HG03196 (cell line): Measurements from ENCODE around the gene TMEM82.

Source experiments
- ATAC-seq: cut with Tn5 transposase; IDR thresholded peaks from one replicate; pipeline ENCODE4 v1.9.1; 2021; ENCODE audit not compliant: unreplicated experiment

TMEM82 gene

DNA sequence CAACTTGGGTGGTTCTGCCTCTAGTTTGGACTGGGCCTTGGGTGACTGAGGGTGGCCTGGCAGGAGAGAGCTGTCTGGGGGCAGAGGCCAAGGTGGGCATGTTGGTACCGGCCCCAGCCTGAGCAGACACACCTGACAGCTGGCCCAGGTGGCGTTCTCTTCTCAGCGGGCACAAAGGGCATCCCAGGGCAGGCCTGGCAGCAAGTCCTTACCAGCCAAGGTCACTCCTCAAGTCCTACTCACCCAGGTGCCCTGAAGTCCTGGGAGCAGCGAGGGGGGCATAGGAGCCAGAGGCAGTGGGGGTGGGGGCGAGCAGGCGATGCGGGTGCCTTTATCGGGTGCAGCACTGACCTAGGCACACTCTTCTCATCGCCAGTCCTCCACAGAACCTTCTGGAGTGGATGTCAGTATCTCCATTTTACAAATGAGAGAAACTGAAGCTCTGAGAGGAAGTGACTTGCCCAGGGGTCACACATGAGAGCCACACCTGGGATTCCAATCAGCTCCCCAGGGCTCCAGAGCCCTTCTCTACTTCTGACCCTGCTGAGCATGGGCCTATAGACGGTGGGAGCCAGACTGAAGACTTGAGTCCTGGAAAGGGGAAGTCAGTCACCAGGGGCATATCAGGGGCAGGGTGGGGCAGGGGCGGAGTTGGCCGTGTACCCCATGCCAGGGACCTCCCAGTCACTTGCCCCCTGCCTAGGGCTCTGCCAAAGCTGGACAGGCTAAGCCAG, 6.8 kb upstream of the TMEM82 start:
- ATAC-seq = no peak

DNA sequence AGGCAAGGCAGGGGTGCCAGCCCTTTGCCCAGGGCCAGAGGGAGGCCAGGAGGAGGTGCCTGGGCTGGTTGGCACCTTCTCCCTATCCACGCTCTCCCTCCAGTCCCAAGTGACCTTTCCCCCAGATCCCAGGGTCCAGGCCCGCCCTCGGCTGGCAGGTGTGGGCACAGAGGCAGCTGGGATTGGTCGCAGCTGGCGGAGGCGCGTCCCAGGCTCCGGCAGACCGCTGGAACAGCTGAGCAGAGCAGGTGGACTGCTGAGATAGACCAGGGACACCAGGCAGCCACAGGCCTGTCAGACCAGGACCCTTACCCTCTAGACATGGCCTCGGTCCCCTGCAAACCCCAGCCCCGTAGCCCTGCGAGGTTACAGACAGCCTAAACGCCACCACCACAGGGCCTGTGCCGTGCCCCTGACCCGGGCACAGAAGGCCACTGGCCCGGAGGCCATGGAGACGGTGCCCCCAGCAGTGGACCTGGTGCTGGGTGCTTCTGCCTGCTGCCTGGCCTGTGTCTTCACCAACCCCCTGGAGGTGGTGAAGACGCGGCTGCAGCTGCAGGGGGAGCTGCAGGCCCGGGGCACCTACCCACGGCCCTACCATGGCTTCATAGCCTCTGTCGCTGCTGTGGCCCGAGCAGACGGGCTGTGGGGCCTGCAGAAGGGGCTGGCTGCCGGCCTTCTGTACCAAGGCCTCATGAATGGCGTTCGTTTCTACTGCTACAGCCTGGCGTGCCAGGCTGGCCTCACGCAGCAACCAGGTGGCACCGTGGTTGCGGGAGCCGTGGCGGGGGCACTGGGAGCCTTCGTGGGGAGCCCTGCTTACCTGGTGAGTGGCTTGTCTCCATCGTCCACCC, 6.0 kb upstream of the TMEM82 start, which contains the start of gene SLC25A34:
SLC25A34 (plus strand) TSS at position 221 of the 854 bp plus-strand sequence; CDS start at position 449, 228 bp downstream.
- ATAC-seq = no peak

DNA sequence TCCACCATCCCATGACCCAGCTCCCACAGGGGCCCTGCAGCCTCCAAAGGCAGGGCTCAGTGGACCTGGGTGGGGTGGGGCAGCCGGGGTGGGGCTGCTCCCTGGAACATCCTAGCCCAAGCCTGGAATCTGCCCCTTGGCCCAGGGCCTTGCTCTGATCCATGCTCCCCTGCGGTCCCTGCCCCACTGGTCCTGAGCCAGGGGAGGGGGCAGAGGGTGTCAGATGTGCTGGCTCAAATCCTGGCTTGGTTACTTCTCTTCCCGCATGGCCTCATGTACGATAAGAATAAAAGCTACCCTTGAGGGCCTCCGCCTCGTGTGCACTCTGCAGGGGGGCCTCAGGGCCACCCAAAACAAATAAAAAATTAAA, 5.4 kb upstream of the TMEM82 start:
- ATAC-seq = no peak

DNA sequence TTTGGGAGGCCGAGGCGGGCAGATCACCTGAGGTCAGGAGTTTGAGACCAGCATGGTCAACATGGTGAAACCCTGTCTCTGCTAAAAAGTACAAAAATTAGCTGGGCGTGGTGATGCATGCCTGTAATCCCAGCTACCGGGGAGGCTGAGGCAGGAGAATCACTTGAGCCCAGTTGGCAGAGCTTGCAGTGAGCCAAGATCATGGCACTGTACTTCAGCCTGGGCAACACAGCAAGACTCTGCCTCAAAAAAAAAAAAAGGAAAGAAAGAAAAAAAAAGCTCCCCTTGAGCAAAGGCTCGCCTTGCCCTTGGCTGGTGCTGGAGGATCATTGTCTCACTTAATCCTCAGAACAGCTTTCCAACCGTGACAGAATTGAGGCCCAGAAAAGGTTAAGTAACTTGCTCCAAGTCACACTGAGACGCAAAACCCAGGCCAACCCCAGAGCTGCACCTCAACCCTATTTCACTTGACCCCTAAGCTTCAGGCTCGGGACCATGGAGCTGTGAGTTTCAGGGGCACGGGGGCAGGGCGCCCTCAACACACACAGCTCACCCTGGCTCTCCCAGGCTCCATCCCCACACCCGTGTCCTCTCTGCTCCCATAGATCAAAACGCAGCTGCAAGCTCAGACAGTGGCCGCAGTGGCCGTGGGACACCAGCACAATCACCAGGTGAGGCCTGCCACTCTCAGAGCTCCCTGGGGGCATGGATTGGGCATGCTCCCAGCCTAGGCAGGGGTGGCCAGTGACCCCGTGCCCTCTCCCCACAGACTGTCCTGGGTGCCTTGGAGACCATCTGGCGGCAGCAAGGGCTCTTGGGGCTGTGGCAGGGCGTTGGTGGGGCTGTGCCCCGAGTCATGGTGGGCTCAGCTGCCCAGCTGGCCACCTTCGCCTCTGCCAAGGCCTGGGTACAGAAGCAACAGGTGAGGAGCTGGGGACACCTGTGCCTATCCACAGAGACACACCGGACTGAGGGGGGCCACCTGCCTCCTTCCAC, 4.7 kb upstream of the TMEM82 start:
- no peak for ATAC-seq

DNA sequence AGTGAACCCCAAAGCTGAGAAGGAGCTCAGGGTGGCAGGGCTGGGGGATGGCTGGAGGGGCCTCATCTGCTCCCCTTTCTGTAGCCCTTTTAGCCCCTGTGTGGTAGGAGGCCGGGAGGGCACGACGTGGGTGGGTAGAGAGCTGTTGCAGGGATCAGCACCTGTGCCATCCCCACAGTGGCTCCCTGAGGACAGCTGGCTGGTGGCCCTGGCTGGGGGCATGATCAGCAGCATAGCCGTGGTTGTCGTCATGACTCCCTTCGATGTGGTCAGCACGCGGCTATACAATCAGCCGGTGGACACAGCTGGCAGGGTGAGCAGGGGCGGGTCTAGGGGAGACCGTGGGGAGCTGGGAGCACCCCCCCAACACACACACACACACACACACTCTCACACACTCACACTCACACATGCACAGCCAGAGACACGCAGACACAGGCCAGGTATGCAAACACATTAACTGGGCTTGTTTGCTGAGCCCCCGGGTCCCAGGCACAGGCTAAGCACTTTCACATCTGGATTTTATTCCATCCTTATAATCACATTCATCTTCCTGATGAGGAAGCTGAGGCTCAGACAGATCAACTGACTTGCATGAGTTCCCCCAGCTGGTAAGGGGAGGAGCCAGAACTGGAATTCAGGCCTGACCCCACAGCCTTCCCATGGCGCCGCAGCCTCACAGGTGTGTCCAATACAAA, 3.7 kb upstream of the TMEM82 start:
- no peak for ATAC-seq

DNA sequence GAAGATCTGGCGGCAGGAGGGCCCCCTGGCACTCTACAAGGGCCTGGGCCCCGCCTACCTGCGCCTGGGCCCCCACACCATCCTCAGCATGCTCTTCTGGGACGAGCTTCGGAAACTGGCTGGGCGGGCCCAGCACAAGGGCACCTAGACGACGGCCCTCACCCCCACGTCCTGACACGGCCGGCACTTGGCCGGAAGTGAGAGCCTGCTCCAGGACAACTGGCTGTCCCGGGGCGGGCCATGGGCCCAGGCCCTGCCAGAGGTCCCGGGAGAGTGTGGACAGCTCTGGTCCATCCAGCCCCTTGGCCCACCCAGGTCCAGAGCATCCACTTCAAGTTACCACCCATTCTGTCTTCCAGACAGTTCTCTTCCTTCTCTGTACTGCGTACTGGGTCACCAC, 3.0 kb upstream of the TMEM82 start:
- no peak for ATAC-seq

DNA sequence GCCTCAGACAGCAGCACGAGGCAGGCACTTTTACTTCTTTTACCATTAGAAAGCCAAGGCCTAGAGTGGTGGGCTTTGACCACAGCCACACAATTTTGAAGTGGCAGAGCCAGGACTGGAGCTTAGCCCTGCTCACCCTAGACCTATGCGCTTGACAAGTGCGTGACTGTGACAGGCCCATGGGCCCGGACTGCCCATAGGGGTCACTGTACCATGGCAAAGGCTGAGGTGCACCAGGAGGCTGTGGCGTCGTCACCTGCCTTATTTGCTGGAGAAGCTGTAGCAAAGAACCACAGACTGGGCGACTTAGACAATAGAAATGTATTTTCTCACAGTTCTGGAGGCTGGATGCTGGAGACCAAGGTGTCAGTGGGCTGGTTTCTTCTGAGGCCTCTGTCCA, 2.6 kb upstream of the TMEM82 start:
- ATAC-seq = no peak

DNA sequence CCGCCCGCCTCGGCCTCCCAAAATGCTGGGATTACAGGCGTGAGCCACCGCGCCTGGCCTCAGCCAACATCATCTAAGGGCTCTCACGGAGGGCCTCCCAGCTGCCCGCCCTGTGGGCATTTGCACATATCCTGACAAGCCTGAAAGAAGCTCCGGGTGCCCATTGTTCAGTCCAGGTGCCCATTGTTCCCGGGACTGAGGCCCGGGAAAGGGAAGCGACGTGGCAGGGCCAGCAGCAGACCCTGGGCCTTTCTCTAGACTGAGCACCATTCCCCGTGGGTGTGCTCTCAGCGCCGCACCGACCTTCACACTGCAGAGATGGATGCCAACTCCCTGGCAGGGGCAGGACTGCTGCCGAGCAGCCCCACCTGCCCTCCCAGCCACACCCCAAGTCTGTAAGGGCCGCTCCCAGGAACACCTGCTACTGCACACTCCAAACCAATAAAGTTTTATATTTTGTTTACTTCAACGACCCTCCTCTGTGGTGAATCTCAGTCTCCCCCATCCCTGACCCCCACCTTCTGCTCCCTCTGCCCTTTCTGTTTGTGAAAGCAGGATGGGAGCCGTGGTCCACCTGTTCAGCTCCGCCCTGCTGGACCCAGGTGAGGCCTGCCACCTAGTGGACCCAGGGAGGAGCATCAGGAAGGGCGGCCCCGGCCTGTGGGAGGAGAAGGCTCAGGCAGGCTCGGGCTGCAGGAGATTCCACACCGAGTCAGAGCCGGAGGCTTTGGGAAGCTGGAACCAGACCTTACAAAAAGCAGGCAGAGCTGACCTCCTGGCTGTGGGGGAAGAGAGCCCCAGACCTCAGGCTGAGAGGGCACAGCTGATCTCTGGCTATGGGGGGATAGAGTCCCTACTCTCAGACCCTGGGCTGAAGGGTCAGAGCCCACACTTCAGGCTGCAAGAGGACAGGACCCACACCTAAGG, 1.1 kb upstream of the TMEM82 start:
- peak; percentile 55 for ATAC-seq

DNA sequence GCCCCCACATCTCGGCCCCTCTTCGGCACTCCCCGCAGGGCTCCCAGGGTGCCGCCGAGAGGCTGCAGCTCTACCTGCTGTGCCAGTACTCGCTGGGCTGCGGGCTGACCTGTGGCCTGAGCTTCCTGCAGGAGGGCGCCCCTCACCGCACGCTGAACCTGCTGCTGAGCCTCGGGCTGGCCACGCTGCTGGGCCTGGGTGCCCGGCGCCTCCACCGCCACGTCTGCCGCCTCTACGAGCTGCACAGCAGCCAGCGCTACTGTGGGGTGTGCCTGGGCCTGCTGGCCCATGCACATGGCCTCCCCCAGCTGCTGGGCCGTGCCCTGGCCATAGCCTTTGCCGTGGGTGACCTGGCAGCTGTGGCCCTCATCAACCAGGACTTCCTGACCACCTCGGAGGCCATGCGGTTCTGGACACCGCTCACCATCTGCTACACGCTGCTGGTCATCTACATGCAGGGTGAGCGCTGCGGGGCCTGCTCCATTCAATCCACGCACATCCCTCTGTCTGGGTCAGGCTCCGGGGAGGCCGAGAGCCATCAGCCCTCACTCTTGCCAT, 1.9 kb downstream of the TMEM82 start:
- no peak for ATAC-seq

DNA sequence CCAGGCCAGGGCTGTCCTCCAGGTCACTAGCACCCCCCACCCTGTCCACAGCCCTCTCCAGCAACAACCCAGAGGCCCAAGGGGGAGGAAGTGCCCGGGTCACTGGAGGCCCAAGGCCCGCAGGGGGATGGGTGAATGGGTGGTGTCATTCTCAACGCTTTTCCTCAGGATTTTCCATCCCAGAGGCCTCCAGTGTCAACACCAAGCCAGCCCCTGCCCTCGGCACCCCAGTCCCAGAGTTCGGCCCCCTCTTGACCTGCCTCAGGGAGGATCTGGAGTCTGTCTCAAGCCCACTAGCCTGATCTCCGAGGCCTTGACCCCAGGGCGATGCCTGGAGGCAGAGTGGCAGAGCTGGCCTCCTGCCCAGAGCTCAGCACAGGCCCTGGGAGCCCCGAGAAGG, 5.1 kb downstream of the TMEM82 start:
- ATAC-seq = no peak

DNA sequence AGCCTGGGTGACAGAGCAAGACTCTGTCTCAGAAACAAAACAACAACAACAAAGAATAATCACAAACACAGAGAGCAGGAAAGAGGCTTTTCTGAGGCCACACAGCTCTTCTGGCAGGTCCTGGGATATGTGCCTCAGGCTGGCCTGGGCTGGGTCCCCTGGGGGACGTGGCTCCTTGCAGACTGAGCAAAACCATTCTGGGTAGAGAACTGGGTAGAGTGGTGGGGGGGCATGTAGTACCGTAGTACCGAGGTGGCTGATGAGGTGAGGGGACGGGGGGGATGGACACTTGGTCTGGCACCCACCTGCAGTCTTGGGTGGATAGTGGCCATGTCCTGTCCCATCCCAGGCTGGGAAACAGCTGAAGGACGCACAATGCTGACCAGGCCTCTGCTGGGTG, 6.0 kb downstream of the TMEM82 start:
- ATAC-seq = no peak

DNA sequence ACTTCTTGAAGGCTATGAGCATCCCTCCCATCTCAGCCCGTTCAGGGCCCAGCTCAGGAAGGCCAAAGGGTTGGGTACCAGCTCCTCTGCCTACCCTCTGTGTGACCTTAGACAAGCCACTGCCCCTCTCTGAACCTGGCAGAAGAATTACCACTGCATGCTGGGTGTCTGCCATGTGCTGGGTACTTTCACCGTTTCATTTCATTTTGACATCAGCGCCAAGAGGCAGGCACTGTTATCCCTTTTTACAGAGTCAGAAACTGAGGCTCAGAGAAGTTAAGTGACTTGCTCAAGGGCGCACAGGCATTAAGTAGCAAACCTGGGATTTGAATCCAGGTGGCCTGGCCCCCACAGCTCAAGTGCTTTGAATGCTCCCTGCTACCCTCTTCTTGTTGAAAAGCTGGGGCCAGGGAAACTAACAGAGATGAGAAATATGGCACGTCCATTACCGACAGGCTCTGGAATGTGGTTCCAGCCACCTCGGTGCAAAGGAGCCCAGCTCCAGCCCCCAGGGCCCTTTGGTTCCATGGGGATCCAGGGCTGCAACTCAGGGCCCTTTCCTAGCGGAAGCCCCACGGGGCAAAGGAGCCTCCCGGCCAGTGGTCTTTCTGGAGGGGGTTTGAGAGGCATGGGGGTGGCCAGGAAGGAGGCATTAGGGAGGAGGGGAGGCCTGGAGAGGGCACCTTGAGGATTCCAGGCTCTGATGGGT, 6.5 kb downstream of the TMEM82 start:
- ATAC-seq = no peak

DNA sequence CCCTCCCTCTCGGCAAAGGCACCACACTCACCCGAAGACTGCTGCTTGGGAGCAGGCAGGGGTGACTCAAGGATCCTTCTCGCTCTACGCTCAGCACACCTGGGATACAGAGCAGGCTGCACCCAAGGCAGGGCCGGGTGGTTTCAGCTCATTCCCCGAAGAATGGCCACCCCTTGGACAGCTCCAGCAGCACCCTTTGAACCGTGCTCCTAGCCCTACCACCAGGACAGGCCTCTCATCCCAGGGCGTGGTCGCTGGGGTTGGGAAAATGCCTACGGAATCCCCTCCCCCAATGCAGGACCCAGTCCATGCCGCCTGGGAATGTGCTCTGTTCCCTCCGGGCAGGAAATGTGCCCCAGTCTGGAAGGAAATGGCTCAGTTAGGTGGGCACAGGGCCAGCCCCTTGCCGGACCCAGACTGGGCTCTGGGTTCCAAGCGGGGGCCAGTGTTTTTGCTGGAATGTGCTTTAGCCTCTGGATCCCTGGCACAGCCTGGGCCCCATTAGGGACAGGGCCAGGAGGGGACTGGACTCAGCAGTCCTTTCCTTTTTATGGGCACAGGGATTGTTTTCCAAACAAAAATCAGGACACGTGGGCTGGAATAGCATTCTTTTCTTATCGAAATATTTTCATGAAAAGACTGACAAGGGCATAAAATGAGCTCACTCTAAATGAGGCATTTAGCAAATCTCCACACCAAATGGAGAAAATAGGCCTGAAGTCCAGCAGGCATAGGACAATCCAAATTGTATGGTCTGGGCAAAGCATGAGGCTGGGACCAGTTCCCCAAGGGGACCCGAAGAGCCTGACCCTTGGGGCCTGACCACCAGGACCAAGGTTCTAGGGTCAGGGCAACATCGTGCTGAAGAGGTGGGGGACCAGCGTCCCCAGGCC, 7.3 kb downstream of the TMEM82 start:
- no peak for ATAC-seq

DNA sequence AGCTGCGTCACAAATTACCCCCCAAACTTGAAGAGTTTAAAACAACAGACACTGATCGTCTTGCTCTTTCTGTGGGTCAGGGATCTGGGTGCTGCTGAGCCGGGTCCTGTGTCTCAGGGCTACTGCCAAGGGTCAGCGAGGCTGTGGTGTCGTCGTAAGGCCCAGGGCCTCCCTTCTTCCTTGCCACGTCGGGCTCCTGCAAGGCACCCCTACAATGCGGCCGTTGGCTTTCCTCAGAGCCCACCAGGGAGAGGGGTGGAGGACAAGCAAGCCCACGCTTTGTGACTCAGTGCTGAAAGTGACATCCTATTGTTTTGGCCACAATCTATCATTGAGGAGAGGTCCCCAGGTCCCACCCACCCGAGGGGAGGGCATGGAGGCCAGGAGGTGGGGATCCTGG, 8.6 kb downstream of the TMEM82 start:
- ATAC-seq = no peak

DNA sequence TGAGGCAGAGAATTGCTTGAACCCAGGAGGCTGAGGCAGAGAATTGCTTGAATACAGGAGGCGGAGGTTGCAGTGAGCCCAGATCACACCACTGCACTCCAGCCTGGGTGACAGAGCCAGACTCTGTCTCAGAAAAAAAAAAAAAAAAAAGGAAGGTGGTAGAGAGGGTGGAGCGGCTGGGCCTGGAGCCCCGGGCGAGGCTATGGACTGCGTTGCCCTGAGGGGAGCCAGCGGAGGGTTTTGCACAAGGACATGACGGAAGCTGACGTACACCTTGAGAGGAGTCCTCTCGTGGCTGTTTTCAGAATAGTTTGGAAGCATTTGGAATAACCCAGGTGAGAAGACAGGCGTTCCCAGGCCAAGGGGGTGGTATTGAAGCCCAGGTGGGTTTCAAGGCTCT, 9.4 kb downstream of the TMEM82 start:
- ATAC-seq = no peak

DNA sequence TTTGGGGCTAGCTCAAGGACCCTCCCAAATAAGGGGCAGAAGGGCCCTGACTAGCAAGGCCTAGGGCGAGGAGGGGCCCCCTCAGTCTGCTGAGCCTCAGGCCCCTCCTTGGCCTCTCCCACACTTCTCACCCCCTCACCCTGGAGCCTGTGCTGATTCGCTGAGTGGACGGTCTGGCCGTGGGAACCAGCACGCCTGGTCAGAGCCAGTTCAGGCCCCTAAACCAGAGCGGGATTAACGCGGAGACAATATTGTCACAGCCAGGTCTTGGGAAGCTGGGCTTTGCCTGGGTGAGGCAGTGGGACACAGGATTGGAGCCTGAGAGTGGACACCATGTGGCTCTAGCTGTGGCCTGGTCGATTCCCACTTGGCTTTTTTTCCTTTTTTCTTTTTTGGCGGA, 11.5 kb downstream of the TMEM82 start:
- ATAC-seq = no peak

DNA sequence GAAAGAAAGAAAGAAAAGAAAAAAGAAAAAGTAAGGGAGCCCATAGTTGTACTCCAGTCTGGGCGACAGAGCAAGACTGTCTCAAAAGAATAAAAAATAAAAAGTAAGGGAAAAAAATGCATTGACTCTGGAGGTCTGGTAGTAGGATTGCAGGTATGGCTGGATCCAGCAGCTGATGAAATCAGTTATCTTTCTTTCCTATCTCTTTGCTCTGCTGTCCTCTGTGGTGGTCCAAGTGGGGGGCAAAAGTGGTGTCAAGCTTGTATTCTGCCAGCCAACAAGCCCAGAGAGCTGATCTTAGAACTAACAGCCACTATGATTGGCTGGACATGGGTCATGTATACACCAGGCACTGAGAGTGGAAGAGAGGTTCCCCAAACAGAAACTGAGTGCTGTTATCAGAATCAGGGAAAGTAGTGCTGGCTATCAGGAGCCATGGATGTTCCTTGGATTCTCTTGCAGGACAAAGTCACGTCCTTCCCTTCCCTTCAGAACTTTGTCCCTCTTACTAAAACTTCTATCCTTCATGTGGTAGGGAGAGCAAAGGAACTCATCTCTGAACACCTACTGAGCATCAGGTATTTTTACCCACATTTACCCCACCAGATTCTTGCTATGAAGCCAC, 12.8 kb downstream of the TMEM82 start:
- no peak for ATAC-seq
